ENCODE data around the gene B4GALT7. TPM values are rescaled to one million over a fixed set of nuclear protein-coding genes. Genes with fewer than 3 reads are reported as not detected.
"Not testable (repeated sequence)": the region's sequence is repeated elsewhere in the genome, so short reads cannot be mapped to it uniquely, and the experiment has no call there.

Gene B4GALT7
- total RNA-seq, 1 experiment from 2014 or later = 101 TPM

DNA sequence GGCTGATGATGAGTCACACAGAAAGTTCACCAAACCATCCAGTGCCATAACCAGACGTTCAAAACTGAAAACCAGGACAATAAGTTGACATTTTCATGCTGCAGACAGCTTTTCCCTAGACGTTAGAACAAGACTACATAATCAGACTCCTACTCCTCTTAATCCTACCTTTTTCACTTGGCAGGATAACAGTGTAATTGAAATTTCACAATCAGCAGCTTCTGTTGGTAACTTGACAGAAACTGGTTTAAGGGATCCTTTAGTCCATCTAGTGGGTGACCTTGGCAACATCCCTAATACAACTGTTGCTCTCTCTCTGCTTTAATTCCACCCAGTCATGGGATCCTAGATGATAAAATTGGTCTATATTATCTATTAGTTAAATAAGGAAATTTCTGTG, 57.9 kb downstream of the B4GALT7 start:
- DNase-seq (ENCODE audit: low read depth); in situ Hi-C loops (cut with HindIII; ENCODE audit: low pct_unique_long_range_greater_than_20kb, low sequenced_read_pairs): not testable (repeated sequence)

GRCh38 chr5:177658542-177658941, 58.6 kb downstream of the B4GALT7 start:
- DNase-seq (ENCODE audit: low read depth); in situ Hi-C loops (cut with HindIII; ENCODE audit: low pct_unique_long_range_greater_than_20kb, low sequenced_read_pairs): not testable (repeated sequence)

Other genes with a start within 250 kb of the B4GALT7 start
- 602 and 647 TPM in 2 replicates for gene LMAN2, start 248.5 kb upstream of the B4GALT7 start, total RNA-seq (2014; rRNA removed; shearing (Covaris generic); ENCODE audit: low replicate concordance)
- 97.6 and 107 TPM in 2 replicates for gene RGS14, start 242.2 kb upstream of the B4GALT7 start, total RNA-seq (2014; rRNA removed; shearing (Covaris generic); ENCODE audit: low replicate concordance)
- 0.64 and 1.5 TPM in 2 replicates for gene SLC34A1, start 215.7 kb upstream of the B4GALT7 start, total RNA-seq (2014; rRNA removed; shearing (Covaris generic); ENCODE audit: low replicate concordance)
- not detected in 2 replicates for gene PFN3, start 199.5 kb upstream of the B4GALT7 start, total RNA-seq (2014; rRNA removed; shearing (Covaris generic); ENCODE audit: low replicate concordance)
- 39.4 and 58.6 TPM in 2 replicates for gene F12, start 190.6 kb upstream of the B4GALT7 start, total RNA-seq (2014; rRNA removed; shearing (Covaris generic); ENCODE audit: low replicate concordance)
- gene GRK6, start 173.5 kb upstream of the B4GALT7 start, total RNA-seq (2014; rRNA removed; shearing (Covaris generic); ENCODE audit: low replicate concordance) = 60.9 and 65.2 TPM in 2 replicates
- gene PRR7, start 153.3 kb upstream of the B4GALT7 start, total RNA-seq (2014; rRNA removed; shearing (Covaris generic); ENCODE audit: low replicate concordance) = 49.8 and 50.5 TPM in 2 replicates
- 148 and 175 TPM in 2 replicates for gene DBN1, start 126.5 kb upstream of the B4GALT7 start, total RNA-seq (2014; rRNA removed; shearing (Covaris generic); ENCODE audit: low replicate concordance)
- gene PDLIM7, start 102.5 kb upstream of the B4GALT7 start, total RNA-seq (2014; rRNA removed; shearing (Covaris generic); ENCODE audit: low replicate concordance) = 188 and 198 TPM in 2 replicates
- 0.57 and 0.72 TPM in 2 replicates for gene DOK3, start 90.3 kb upstream of the B4GALT7 start, total RNA-seq (2014; rRNA removed; shearing (Covaris generic); ENCODE audit: low replicate concordance)
- 145 and 172 TPM in 2 replicates for gene DDX41, start 83.2 kb upstream of the B4GALT7 start, total RNA-seq (2014; rRNA removed; shearing (Covaris generic); ENCODE audit: low replicate concordance)
- 29.2 and 33.6 TPM in 2 replicates for gene FAM193B, start 45.6 kb upstream of the B4GALT7 start, total RNA-seq (2014; rRNA removed; shearing (Covaris generic); ENCODE audit: low replicate concordance)
- 291 and 366 TPM in 2 replicates for gene TMED9, start 7.9 kb upstream of the B4GALT7 start, total RNA-seq (2014; rRNA removed; shearing (Covaris generic); ENCODE audit: low replicate concordance)
- not detected in 2 replicates for gene FAM153A, start 182.8 kb downstream of the B4GALT7 start, total RNA-seq (2014; rRNA removed; shearing (Covaris generic); ENCODE audit: low replicate concordance)